Gastrocnemius medialis (tissue), 4 donors: ENCODE results near the gene ZNF124.

Source experiments
- POLR2A ChIP-seq, 2 donors: fragments of 450-650 bp; IDR thresholded peaks; one replicate each; pipeline ENCODE4 v1.6.1; 2017; ENCODE audit warnings: antibody characterized with exemption in 2 of 2, mild to moderate bottlenecking in 2 of 2, moderate library complexity in 2 of 2
- TF ChIP-seq, protein P1 (sequence below), 5 experiments: fragments of 450-650 bp in 3 of 5; fragments of 200-600 bp in 2 of 5; sonication (generic) in 2 of 5; IDR thresholded peaks in 4 of 5; conservative IDR thresholded peaks in 1 of 5; 1 replicate in 4 of 5; 2 replicates in 1 of 5; pipeline ENCODE4 v1.5.1; 2016 to 2019; ENCODE audit warnings: antibody characterized with exemption in 5 of 5, mild to moderate bottlenecking in 3 of 5, moderate library complexity in 3 of 5

DNA sequence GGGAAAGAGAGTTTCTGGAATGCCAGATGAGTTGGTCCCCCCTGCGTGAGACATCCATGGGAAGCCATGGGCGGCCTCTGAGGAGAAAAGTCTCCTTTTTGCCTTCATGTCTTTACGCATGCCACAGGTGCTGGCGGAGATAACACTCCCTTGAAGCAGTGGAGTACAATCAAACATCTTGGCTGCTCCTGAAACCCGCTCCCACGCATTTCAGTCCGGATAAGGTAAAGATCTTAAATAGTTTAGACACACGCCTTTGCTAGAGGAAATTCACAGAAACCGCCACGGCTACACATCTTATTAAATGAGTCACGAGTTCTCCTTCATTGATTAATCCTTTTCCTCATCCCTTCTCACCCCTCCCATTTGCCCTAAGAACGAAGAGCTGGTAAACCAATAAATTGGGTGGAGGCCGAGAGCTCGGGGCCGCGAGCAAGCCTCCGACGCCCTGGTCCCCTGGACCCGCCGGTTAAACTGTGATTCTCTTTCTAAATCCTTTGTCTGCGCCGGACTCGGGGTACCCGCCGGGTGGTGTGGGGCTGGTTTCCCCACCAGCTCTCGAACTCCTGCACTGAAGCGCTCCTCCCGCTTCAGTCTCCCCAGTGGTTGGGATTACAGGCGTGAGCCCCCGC is 61.1 kb downstream of the ZNF124 start:
- TF ChIP-seq, protein P1, sequence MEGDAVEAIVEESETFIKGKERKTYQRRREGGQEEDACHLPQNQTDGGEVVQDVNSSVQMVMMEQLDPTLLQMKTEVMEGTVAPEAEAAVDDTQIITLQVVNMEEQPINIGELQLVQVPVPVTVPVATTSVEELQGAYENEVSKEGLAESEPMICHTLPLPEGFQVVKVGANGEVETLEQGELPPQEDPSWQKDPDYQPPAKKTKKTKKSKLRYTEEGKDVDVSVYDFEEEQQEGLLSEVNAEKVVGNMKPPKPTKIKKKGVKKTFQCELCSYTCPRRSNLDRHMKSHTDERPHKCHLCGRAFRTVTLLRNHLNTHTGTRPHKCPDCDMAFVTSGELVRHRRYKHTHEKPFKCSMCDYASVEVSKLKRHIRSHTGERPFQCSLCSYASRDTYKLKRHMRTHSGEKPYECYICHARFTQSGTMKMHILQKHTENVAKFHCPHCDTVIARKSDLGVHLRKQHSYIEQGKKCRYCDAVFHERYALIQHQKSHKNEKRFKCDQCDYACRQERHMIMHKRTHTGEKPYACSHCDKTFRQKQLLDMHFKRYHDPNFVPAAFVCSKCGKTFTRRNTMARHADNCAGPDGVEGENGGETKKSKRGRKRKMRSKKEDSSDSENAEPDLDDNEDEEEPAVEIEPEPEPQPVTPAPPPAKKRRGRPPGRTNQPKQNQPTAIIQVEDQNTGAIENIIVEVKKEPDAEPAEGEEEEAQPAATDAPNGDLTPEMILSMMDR (IDR thresholded peaks at IDR 0.05 in 4 of 5, conservative IDR thresholded peaks at IDR 0.05 in 1 of 5): no peak
- no peak for TF ChIP-seq POLR2A (IDR thresholded peaks at IDR 0.05)
